ENCODE results near the gene SUSD4.

SUSD4 gene

GRCh38 chr1:223208164-223209076 lies 155.6 kb downstream of the SUSD4 start:
- no peak for FAIRE-seq

- no peak for FAIRE-seq
These were observed 156.5 kb downstream of the SUSD4 start for GRCh38 chr1:223207293-223208066.

GRCh38 chr1:223204424-223204823 lies 159.6 kb downstream of the SUSD4 start:
- FAIRE-seq: no peak

DNA sequence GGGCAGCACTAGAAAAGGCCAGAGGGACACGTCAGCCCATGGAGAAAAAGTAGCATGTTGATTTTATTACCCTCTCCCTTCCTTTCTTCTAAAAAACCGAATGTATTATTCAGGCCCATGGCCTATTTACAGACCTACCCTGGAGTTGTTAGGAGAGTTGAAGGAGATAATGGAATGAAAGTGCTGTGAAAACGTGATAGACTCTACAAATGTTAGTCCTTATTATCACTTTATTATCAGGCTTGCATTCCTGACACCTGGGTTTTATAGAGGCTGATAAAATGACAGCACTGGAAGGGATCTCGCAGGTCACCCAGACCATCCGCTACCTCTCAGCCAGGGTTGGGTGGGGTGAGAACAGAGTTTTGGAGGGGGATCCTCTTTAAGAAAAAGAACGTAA lies 160.3 kb downstream of the SUSD4 start:
- no peak for FAIRE-seq

- FAIRE-seq: no peak
These were observed 161.0 kb downstream of the SUSD4 start for GRCh38 chr1:223203034-223203408.

DNA sequence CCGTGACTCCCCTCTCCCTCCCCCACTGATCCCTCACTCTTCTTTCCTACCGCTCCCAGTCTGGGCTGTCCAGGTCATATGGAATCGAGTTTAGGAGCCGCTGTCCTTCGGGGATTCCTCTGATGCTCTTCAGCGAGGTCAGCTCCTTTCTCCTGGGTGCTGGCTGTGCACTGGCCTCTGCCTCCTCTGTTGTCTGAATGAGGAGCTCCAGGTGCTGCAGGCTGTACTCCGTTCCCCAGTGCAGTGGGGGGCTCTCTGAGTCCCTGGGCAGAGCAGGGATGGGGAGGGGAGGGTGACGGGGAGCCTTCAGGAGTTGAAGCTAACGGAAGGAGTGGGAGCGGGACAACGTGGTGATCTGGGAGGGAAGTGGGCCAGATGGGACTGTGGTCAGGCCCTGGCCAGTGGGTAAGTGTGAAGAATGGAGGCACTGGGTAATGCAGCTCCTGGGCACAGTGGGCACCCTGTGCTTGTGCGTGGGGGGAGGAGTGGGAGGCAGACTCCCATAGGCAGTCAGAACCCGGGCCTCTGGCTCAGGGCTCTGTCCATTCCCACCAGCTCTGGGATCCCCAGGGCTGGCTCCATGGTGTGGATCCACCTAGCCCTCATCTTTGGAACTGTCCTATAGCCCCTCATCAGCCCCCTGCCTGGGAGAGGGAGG lies 161.5 kb downstream of the SUSD4 start:
- FAIRE-seq: no peak

DNA sequence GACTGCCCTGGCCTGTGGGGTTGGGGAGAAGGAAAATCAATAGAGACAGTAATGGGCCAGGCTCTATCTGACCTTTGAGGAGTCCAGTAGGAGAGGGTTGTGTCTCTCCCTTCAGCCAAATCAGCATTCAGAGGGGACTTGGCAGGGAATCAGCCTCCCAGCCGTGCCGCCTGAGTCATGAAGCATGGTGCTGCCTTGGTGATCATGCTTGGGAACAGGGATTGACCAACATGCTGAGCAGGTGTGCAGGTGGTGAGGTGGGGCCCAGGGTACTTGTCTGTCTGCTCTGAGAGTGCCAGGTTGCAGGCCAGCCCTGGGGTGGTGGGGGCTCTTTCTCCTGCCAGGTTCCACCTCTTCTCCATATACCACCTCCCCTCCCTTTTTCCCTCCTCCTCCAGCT lies 162.0 kb downstream of the SUSD4 start:
- FAIRE-seq: no peak

GRCh38 chr1:223200903-223201302 lies 163.1 kb downstream of the SUSD4 start:
- FAIRE-seq: no peak

- FAIRE-seq: no peak
These were observed 164.8 kb downstream of the SUSD4 start for GRCh38 chr1:223199094-223199647.

DNA sequence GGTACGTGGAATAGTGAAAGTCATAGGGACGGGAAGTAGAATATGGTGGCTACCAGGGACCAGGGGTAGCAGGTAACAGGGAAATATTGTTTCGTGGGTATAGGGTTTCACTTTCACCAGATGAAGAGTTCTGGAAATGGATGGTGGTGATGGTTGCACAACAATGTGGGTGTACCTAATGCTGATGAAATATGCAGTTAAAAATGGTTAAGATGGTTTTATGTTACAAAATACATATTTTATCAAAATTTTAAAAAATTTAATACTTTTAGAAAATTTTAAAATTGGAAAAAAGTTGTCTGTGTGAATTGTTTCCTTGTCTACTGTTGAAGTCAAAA lies 165.4 kb downstream of the SUSD4 start:
- no peak for FAIRE-seq

GRCh38 chr1:223197923-223198627 lies 165.9 kb downstream of the SUSD4 start:
- no peak for FAIRE-seq

DNA sequence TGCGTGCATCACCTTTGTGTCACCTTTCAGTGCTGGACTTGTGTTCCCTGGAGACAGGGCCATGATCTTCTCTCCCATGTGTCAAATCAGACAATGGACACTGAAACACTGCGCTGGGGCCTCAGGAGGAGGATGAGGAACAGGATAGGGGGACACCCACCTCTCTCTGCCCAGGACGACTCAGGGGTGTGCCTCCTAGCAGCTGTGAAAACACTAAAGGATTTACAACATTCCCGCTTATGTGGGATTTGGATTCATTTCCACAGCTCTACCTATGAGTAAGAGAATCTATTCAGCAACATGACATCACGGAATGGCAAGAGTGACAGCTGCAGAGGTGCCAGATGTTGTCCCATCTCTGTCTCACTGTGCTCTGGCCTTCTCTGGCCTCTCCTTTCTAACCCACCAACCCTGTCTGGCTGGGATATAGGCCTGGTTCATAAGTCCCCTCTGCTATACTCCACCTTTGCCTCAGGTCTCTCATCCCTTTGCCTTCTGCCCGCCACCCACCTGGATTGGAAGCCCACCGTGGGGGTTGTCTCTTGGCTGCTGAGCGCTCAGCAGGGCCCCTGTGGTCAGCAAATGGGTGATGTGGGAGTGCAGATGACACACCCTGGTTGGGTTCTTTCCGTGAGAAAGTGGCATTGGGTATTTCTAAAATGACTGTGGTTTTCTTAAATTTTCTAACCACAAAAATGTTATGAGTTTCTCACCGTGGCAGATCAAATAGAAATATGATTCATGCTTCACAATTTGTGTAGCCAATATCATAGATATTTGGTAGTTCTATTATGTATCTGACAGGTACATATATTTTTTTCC lies 173.9 kb downstream of the SUSD4 start:
- FAIRE-seq: no peak

- no peak for FAIRE-seq
These were observed 174.5 kb downstream of the SUSD4 start for GRCh38 chr1:223189525-223189902.

GRCh38 chr1:223188618-223189356 lies 175.2 kb downstream of the SUSD4 start:
- FAIRE-seq: no peak

DNA sequence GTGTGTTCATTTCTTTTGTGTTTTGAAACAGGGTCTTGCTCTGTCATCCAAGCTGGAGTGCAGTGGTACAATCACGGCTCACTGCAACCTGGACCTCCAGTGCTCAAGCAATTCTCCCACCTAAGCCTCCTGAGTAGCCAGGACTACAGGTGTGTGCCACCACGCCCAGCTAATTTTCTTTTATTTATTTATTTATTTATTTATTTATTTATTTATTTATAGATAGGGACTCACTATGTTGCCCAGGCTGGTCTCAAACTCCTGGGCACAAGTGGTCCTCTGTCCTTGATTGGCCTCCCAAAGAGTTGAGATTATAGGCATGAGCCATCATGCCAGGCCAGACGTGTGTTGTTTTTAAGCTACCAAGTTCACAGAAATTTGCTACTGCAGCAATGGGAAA lies 177.2 kb downstream of the SUSD4 start:
- FAIRE-seq: no peak

DNA sequence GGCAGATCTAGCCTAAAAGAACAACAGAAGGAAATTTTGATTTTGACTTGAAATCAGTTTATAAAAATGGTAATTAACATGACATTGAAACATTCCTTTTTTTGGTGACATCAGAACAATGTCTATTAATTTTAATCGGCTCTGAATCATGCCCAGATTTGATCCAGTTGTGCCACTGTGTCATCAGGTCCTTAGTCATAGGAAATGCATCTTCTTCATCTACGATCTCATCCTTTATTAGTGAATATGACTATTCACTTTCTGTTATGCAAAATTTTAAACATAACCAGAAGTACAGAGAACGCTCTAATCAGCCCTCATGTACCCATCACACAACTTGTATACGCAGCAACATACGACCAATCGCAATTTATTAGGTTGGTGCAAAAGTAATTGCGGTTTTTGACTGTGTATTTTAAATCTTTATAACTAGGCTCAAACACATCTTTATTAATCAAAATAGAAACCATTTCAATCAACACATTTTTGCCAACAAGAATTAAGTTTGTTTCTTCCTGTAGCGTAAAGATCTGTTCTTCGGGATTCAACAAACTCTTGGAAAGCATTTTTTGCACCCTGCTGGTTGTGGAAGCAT lies 180.6 kb downstream of the SUSD4 start:
- FAIRE-seq: no peak

DNA sequence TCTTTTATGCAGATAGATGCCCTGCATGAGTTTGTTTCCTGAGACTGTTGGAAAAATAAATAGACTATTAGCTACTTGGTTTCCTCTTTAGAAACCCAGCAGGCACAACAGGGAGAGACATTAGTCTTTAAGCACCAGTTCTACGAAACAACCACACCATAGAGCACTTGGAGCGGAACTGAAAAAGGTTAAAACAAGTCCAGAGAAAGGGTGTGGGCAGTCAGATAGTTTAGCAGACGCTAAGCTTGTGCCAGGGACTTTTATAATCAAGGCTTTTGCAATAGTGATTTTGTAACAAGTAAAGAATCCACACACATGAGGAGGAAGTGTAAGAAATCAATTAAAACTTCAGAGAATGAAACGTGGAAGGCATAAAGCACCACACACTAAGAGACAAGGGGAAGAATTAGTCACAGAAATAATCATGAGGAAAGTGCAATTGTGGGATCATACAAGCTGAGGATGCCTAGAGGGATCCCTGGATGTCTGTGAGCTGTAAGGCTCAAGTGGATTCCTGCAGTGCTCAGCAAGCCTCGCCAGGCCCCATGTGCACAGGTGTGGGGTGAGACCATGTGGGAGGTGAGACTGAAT lies 183.2 kb downstream of the SUSD4 start:
- FAIRE-seq: no peak

- FAIRE-seq: no peak
These were observed 184.2 kb downstream of the SUSD4 start for GRCh38 chr1:223179786-223180185.

GRCh38 chr1:223179280-223179679 lies 184.7 kb downstream of the SUSD4 start:
- FAIRE-seq: no peak

DNA sequence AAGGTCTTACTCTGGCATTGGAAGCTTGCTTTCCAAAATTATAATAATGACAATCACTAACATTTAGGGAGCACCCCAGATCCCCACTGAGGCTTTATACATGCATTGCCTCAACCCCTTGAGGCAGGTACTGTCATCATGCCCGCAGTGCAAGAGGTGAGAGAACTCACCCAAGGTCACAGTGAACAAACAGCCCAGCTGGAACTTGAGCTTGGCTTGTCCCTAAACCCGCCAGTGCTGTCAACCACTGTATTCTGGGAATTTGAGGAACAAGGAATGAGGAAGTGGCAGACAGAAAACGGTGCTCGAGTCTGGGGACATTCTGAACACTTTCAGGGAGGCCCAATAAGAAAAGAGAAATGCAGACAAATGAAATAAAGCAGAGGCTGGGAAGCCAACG lies 186.3 kb downstream of the SUSD4 start:
- FAIRE-seq: no peak

Measured in A204.1 (cell line).